Mesenteric fat pad (tissue), 1 donor: ENCODE data around the gene OPCML. TPM values are rescaled to one million over a fixed set of nuclear protein-coding genes. Genes with fewer than 3 reads are reported as not detected.

Experiments used
- DNase-seq: peaks from one replicate; pipeline ENCODE4 v3.0.0-alpha.2; 2020; ENCODE audit warnings: low spot score
- total RNA-seq: library from RNA; stranded (reverse); fragmentation: NEBNext Ultra II Directional; extraction: Animal tissue kit (Norgen Biotek cat#: 25700); gene quantifications from one replicate; pipeline ENCODE4 v1.2.1, GENCODE V29; 2021
- donor health status: DM: yes; HTN: yes; CAD: no.

The OPCML gene
- total RNA-seq, 1 donor from 2014 or later: 0.39 TPM

DNA sequence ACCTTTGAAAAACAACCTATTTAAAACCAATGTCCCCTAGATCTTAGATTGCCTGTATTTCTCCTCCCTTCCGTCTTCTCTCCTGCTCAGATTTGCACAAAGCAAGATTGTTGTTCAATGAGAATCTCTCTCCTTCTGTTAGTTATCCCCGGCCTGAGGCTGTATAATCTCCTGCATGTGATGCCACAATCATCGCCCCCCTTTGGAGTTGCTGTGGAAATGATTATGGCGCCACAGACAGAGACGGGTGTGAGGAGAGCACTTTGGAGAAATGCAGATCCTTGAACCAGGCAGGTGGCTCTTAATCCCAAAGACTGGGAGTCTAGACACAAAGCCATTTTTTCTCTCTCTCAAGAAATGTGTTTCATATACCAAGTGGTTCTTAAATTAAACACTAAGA is 941.3 kb downstream of the OPCML start:
- DNase-seq: no peak

DNA sequence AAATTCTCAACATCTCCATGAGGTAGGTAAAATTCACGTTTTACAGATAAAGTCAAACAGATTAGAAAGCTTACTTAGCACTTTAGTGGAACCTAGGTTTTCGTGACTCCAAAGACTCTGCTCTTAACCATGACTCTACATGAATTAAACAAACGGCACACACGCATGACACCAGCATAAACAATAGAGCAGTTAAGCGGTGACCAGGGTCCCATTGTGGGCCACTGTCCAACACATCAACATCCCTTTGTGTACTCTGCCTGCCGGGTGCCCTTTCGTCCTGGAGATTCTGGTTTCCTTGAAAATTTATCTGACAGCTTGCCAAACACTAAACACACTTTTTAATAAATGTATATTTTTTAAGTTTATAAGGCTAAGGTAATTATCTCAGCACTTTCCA is 941.7 kb downstream of the OPCML start:
- DNase-seq: no peak

DNA sequence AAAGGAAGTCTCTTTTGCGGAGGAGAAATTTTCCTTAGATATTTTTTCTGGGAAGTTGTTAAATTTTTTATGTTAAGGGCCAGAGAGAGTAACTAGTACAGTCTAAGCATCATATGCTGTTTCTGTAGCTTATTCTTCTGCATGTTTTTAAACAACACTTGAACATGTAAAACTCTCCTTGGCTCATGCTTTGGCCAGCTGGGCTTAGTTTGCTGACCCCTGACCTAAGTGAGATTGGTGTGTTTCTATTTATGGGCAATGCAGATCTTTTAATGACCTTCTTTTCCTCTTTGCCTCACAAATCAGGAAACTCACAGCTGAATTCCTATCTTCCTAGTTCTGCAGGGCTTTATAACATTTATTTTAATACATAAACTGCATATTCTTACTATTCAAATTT is 942.5 kb downstream of the OPCML start:
- DNase-seq: no peak

DNA sequence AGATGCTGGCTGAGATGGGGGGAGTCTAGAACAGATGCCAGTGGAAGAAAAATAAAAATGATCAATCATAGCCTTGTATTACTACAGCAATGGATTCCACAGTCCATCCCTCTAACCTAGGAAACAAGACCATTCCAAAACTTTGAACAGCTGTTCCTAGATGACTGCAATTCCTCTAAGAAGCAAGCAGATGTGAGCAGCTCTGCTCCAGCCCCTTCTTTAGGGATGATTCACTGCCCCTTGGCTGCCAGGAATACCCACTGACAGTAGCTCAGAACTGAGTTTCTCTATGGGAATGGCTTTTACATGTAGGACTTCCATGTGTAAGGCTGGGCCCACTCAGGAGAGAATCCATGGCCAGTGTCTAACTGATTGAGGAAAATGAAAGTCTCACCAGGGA is 943.9 kb downstream of the OPCML start:
- no peak for DNase-seq

DNA sequence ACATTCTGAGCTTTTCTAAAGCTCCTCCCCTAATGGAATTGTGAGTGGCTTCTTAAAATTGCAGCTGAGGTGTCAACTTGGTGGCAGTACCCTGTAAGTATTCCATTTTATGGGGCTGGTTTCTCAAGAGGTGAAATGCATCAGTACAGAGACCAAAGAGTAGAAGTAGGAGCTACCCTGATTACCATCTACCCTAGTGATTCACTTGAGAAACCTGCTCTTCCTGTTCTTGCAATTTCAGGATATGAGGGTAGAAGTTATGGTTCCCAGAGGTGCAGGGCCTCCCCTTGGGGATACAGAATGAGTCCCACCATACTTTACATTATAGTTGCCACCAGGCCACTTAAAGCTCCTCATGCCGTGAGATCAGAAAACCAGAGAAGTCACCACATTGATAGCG is 944.6 kb downstream of the OPCML start:
- DNase-seq: no peak

DNA sequence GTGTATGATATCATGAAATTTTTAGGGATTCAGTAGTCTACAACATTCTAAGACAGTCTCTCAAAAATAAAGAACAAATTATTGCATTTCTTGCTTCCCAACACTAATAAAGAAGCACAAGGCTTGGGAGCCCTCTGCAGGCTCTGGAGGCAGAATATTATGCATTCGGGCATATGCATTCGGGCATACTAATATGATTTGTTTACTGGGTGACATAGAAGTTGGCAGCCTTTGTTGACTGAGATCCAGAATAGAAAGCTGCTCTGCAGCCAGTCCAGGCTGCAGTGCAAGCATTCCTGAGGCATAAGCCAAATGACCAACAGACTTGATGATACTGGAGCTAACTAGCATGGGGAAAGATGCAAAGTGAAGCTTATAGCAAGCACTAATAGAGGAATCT is 945.5 kb downstream of the OPCML start:
- DNase-seq: no peak

DNA sequence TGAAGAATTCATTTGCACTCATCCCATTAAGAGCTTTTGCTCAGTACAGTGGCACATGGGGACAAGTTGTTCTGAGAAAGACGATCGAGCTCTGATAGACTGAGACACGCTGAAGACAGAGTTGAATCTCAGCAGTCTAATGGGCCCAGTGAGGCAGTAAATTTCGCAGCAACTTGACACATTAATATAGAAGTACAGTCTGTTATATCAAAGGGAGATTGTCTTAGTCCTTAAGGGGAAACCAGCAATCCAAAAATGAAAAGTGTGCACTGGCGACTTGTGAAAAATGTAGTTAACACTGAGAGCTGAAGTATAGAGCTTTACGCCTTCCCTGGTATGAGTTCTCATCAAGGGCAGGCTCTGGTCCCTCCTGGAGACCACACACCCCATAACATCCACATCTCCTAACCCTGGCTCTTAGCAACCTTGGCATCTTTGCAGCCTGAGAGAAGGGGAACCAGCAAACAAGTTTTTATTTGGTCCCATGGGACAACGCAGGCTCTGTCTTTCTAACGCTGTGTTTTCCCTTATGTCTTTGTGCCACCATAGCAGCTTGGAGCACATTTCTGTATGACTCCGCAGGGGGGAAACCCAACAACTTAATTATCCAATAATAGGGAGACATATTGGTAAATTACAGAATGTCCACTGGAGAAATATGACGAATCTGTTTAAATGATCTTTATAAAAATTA is 952.5 kb downstream of the OPCML start:
- no peak for DNase-seq

DNA sequence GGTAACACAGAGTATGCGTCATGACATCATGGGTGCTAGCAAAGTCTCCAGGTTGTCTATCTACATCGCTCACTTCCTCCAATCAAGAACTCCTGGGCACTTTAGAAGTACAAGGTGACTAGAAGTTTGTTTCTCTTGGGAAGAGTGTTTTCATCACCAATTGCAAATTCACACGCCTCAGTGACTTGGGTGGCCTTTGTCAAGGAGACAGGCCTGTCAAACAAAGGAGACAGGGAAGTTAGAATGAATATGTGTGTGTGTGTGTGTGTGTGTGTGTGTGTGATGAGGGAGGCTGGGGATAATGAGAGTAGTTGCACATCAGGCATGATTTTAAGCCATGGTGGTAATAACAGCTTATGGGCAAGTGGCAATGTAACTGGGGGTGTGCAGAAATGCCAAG is 953.2 kb downstream of the OPCML start:
- DNase-seq: no peak

DNA sequence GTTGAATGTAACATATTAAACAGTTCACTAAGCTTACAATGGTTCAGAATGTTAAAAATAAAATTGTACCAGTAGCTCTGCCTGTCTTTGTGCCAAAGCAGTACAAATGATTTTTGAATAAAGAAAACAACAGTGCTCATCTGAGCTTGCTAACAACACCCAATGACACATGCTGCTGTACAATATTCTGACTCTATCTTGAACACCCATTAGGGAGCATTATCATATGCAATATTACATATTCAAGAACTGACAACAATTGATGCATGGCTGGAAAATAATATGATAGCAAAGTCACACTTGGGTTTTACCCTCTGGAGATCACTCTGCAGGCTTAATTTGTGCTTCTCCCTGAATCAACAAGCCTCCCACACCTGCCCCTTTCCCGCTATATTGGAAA is 953.7 kb downstream of the OPCML start:
- no peak for DNase-seq

DNA sequence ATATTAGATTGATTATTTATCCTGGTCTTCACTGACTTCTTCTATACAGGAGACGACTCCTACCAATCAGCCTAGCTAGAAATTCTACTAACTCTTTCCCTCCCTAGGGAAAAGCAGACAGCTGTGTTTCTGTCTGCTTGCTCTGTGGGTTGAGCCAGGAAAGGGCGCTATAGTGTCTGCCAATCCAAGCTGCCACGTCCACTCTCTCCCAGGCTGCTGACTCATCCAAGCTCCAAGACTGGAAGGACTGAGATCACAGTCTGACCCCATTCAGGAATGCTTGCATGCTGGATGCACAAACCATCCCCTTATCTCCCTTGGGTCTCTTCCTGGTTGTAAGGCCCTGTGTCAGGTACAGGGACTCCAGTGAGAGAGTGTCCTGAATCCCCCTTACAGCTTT is 955.6 kb downstream of the OPCML start:
- DNase-seq: no peak

DNA sequence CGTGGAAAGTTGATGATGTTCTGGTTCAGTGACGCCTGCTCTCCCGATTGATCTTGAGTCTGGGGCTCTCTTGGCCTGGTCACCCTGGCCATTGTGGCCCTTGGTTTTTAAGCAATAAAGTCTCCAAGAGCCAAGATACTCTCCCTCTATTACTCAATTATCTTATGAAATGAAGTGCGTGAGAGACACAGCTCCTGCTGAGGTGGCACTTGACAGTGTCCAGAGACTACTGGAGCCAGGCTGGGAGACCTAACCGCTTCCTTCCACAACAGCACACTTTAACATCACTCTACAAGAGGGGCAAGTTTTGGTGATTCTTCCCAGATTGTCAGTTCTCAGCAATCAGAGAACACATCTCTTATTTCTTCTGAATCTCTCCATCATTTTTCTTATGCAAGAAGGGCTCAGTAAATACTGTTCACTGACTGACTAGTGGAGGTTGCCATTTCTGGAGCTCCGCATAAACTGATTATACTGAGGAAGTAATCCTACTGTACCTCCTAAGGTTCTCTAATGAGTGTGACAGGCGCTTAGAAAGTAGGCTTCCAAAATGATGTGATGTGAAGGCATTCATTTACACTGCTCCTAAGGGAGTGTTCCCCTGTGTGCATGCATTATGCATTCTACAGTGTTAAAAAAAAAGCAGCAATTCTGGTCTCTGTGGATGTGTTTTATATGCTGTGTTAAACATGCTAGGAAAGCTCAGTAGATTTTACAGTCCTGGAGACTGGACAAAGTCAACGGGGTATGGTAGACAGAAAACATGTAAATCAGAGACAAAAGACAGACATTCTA is 968.0 kb downstream of the OPCML start:
- DNase-seq: no peak

DNA sequence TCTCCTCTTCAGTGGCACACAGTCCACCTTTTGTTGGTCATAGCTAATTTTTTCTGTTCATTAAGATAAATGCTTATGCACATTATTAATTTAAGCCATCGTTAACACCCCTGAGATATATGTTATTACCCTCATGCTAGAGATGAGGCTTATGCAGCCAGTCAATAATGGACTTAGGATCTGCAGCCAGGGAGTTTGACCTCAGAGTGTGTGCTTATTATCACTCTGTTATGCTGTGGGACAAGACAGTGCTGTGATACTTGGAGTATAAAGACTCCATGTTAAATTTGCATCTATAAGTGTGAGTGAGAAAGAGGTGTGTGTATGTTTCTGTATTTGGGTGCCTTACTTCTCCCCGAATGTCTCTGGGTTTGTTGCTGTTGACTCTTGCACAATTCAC is 969.3 kb downstream of the OPCML start:
- DNase-seq: no peak

DNA sequence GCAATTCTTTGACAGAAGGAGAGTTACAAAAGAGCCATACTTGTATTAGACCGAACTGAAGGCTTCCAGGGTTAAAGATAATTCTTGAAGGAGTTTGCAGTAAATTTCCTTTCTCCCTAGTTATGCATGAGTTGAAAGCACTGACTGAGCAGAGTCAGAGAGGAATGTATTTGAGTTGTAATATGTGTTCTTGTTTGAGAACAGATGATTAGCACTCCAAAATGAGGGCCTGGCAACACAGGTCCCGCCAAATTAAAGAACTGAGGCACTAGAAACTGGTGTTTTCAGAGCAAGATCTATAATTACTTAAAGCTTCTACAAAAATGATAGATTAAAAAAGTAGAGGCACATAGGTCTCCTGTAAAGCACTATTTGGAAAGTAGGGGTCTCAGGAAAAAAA is 970.4 kb downstream of the OPCML start:
- DNase-seq: no peak

DNA sequence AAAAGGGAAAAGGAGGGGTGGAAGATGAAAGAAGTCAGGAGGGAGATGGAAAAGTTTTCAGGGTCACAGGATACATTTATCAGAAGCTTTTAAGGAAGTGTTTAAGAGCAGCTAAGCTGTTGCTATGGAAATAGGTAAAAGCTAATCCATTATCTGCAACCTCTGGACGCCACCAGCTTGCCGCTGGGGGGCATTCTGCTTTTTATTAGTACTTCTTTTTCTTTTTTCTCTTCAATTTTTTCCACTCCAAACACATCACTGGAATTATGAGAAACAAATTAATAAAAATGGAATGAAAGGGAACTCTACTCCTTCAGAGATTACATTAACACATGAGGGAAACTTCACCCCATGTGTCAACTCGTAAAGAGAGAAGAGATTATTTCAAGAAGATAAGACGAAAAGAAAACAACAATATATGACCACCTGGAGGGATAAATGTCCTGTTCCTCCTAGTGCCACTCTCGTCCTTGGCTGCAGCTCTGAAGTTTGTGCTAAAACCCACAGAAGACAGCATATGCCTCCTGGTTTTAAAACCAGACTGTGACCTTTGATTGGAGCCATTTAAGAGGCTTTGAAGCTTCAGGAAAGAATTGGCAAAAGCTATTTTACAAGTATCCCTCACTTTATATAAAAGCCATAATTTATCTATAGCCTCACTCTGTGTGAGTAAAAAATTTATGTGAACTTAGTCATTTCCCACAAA is 972.8 kb downstream of the OPCML start:
- no peak for DNase-seq

DNA sequence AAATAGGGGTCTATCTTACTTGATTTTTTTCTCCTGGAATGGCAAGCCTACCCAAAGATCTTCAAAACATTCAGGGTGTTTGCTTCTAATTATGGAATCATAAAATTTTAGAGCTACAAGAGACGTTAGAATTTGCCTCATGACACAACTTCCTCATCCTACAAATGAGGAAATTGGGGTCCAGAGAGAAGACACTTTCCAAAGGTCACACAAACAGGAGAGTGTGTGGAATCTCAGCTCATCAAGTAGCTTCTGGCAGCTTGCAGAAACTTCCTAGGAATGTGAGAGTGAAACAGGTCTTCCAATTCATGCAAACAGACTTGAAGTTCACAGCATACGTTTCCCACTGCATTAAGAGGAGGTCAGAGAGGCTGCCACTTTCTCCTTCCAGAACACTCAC is 976.0 kb downstream of the OPCML start:
- DNase-seq: no peak

DNA sequence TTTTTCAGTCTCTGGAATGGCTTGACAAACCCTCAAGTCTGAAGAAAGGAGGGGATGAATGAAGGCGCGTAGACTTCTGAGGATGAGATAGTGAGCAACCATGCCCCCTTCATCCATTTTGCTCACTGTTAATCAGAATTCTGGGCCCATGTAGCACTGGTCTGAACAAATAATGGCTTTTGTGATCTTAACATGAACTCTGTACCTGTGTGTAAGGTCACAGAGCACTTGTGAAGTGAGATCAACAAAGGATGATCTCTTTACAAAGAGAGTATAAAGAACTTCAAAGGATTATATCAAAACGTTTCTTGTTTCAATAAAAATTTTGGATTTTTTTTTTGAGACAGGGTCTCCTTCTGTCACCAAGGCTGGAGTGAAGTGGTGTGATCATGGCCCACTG is 976.7 kb downstream of the OPCML start:
- DNase-seq: no peak

DNA sequence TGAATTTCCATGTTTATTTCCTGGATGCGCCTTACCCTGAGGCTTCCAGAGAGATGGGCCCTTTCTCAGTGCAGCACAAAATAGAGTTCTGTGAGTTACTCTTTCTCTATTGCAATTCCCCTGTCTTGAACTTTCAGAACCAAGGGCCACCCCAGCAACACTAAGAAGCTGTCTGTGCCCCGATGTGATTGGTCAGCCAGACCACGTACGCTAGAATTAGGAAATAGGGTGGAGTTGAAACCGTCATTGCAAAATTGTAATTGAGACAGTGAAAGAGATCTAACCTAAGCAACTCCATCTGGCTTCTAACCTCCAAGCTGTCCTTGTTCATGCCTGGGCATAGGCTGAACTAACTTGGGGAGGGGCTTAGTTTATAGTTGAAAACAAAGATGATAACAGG is 981.3 kb downstream of the OPCML start:
- DNase-seq: no peak

DNA sequence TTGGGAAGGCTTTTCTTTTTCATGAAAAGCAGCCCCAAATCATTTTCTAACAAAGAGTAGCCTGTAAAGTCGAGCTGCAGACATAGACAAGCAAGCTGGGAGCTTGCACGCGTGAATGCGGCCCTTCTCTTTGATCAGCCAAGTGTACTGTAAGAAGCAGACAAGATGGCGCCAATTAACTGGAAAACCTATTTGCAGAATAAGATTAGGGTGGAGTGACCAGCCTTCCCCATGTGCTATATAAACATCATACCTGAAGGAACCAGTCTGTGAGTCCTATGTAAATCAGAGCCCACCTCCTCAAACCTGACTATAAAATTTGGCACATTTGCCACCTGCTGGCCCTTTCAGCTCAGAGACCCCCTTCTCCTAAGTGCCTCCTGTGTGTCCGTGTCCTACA is 982.7 kb downstream of the OPCML start:
- no peak for DNase-seq

DNA sequence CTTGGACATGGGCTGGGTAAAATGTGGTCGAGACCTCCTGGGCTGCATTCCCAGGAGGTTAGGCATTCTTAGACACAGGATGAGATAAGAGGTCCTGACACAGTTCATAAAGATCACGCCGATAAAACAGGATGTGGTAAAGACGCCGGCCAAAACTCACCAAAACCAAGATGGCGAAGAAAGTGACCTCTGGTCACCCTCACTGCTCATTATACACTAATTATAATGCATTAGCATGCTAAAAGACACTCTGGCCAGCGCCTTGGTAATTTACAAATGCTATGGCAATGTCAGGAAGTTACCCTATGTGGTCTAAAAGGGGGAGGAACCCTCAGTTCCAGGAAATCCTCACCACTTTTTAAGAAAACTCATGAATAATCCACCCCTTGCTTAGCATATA is 983.3 kb downstream of the OPCML start:
- no peak for DNase-seq

DNA sequence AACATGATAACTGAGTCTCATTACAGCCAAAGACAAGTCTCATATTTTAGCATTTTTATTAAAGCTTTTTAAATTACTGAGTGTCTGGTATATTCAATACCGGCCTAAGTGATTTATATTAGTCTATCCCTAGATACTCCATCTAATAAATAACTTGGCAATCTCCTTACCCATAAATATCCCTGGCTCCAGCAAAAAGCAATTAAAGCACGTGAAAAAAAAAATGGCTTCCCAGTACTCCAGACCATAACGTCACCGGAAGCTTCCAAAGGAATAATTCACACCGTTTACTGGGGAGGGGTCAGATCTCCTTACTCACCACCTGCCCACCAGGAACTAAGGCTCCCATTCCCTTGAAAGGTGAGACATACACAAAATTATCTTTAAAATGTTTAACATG is 988.3 kb downstream of the OPCML start:
- no peak for DNase-seq

DNA sequence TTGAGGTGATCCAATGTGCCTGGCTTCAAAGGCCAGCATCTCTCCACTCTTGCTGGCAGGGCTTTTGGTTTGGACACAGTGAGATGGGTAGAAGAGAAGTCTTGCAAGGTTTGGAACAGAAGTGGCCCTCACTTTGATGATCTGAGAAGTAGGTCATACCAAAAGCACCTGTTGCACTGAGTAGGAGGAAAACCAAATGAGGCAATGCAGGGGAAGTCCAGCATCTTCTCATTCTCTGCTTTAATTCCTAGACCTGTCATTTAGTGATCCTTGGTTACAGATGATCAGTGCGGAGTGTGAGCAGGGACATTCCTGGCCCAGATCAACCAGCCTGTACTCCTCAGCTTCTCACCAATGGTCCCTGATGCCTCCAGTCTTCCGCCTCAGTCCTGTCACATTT is 990.5 kb downstream of the OPCML start:
- no peak for DNase-seq

DNA sequence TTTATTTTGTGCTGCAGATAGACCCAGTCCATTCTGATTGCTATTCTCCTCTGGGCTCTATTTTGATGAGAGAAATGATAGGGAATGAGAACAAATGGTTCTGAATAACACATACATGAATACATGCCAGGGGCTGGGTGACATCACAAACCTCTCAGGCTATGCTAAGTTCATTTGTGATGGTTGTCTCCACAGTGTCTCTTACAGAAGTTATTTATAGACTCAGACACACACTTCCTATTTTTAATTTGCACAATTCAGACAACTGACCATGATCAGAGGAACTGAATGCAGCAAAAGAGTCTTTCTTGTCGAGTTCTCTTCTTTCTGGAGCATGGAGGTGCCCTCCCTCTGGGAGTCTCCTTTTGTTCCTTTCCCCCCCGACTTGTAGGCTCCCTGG is 991.7 kb downstream of the OPCML start:
- DNase-seq: no peak
